Measurements from ENCODE around the gene OSMR.

The OSMR gene

DNA sequence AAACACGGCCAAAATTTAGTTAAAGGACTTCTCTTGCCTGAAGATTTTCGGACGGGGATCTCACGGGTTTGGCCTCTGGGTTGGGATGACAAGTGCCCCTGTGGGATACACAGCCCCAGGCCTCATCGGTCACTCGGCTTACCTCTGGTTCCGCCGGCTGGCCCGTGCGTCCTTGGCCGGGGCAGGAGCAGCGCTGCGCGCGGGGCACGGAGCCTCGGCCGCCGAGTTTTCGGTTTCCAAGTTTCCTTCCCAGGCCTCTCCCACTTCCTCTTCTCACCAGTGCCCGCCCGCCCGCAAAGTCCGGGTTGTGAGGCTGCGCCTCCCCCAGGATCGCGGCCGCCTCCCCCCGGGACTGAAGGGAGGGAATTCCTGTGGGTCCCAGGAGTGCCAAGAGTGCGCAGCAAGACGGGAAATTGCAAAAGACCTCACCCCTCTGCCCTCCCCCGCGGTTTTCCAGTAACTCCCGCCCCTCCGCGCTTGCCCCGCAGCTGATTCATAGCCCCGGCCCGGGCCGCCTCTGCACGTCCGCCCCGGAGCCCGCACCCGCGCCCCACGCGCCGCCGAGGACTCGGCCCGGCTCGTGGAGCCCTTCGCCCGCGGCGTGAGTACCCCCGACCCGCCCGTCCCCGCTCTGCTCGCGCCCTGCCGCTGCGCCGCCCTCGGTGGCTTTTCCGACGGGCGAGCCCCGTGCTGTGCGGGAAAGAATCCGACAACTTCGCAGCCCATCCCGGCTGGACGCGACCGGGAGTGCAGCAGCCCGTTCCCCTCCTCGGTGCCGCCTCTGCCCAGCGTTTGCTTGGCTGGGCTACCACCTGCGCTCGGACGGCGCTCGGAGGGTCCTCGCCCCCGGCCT, at the start of gene OSMR:
Gene OSMR (plus strand): TSS at position 487 of the 853 bp plus-strand sequence. CDS start 23,033 bp downstream, outside the sequence.
- peak; percentile 98 for DNase-seq (ENCODE audit: low read depth in 2 of 2)

DNA sequence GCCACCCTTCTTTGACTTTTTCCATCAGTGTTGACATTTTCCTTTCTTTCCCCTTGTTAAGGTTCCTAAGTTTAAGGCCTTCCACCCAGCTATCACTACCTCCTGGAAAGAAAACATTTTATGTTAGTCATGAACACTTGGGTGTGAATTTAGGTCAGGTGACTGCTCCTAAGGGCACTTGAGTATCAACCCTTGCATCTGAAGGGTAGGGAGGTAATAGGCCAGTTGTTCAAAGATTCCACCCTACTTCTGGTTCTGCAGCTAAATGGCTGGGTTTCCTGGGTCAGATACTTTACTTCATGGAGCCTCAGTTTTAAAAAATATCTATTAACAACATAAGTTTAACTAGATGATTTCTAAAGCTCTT, 49.1 kb upstream of the OSMR start:
- DNase-seq (ENCODE audit: low read depth in 2 of 2): no peak

- DNase-seq (ENCODE audit: low read depth in 2 of 2): no peak
Measured at GRCh38 chr5:38797838-38798237, 48.0 kb upstream of the OSMR start.

GRCh38 chr5:38799556-38800377, 46.0 kb upstream of the OSMR start:
- DNase-seq (ENCODE audit: low read depth in 2 of 2): no peak

GRCh38 chr5:38800515-38800914, 45.3 kb upstream of the OSMR start:
- DNase-seq (ENCODE audit: low read depth in 2 of 2): no peak

DNA sequence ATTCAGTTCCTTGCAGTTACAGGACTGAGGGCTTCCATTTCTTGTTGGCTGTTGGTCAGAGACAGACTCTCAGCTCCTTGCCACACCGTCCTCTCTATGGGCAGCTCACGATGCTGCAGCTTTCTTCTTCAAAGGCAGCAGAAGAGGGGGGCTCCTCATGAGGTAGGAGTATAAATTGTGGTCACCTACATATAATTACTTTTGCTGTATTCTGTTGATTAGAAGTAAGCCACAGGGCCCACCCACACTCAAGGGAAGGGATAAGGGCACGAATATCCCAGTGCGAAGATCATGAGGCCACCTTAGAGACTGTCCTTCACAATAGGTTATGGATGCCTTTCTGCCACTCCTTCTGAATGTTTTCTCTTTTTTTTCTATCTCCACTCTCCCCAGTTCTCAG, 43.7 kb upstream of the OSMR start:
- DNase-seq (ENCODE audit: low read depth in 2 of 2): no peak

- DNase-seq (ENCODE audit: low read depth in 2 of 2): no peak
Measured at GRCh38 chr5:38803246-38803645, 42.6 kb upstream of the OSMR start.

DNA sequence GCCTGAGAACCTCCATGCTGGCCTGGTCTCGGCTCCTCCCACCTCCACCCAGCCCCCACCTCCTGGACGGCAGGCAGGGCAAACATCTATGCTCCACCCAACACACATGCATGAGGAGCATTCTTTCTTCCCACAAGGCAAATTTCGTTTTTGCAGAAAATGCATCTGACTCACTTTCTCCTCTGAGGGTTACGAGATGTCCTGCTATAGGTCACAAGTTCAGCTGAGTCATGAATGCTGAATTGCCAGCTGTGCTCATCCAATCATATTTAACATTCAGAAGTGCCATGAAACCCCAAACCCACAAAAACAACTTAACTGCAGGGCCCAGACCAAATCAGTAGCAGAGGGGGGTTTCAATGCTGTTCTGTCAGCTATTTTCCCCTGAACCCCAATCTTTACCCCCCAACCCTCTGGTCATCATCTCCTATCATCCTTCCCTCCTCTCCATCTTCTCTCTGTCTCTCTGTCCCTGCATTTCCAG, 39.0 kb upstream of the OSMR start:
- DNase-seq (ENCODE audit: low read depth in 2 of 2): peak; percentile 77 to 79

GRCh38 chr5:38807570-38808483, 38.0 kb upstream of the OSMR start:
- DNase-seq (ENCODE audit: low read depth in 2 of 2): peak; percentile 90 to 92

DNA sequence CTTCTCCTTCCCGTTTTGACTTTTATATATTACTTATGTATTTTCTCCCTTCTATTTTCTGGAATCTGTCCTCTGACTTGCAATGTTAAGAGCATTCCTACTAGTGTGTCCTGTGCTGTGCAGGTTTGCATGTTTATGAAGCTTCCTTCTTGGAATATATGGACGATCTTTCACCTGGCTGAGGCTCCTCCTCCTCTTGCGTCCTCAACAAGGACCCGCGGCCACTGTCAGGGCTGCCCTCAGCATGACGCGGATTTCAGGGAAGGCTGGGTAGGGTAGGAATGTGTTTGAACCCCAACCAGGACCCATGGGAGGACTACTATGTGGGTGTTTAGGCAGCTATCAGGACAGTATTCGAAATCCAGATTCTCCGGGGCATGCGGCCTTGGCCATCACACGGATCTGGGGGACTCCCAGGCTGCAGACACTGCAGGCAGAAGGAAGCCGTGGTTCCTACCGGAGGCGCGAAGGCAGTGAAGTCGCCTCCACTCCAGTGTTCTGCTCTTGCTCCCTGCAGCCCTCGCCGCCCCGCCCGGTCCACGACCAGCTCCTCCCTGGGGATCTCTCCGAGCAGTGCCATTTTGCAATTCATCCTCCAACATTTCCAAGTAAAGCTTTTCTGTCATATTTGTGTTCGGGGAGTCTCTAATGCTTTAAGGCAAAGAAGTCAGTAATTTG, 37.0 kb upstream of the OSMR start:
- no peak for DNase-seq (ENCODE audit: low read depth in 2 of 2)

DNA sequence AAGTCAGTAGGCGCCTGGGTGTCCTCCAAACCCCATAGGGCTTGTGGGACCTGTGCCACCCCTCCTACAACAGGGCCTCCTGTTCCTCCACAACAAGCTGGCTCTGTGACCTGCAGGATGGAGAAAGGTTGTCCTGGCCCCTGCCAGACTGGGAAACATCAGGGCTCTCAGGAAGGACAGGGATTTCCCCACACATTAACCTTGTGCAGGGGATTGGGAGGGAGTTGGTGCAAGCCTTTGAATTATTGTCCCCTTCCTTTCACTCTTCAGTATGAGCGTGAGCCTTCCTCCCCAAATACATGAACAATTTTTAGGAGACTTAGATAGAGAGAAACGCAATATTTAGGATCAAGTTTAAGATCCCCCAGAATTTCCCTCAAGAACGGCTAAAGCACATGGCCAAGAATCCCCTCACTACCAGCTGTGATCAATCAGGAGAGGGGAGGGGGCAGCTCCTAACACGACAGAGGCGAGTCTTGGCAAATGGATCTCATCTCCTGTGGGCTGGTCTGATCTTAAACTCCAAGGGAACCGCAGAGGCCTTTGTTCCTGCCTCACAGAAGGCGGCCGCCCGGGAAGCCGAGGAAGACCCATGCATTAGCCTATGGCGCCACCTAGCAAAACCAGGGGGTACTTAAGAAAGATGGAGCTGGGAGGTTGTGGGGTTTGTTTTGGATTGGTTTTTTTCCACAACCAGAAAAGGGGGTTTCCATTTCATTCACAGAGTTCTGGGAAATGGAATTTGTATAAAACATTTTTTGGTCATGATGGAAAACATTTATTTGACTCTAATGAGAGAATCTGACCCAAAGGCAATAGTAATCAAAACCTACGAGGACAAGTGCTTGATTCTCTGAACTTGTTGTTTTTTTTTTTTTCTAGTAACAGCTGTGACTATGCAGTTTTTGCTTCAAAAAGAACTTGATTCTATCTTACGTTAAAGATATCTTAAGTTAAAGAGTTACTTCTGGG, 36.1 kb upstream of the OSMR start:
- DNase-seq (ENCODE audit: low read depth in 2 of 2): peak; percentile 69

DNA sequence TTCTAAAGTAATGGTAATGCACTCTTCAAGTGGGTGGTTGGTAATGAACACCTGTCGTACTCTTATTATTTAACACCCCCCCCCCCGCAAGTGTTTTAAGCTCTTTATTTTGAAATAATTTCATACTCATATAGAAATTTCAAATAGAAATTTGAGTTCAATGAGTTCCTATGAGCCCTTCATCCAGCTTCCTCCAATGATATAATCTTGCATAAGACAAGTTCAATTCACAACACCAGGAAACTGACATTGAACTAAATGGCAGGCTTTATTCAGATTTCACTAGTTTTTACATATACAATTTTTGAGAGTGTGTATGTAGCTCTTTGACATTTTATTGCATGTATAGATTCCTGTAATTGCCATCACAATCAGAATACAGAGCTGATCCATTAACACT, 30.9 kb upstream of the OSMR start:
- no peak for DNase-seq (ENCODE audit: low read depth in 2 of 2)

GRCh38 chr5:38816083-38817030, 29.5 kb upstream of the OSMR start:
- DNase-seq (ENCODE audit: low read depth in 2 of 2): no peak

DNA sequence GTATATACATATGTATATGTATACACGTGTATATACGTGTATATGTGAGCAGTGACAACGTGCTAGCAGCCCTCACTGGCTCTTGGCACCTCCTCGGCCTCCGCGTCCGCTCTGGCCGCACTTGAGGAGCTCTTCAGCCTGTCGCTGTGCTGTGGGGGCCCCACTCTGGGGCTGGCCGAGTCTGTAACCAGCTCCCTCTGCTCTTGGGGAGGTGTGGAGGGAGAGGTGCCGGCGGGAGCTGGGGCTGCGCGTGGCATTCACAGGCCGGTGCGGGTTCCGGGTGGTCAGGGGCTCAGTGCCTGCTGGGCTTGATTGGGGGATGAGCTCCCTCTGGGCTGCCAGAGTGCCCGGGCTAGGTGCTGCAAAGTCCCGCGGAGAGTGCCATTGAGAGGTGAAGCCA, 24.1 kb upstream of the OSMR start:
- DNase-seq (ENCODE audit: low read depth in 2 of 2): no peak

DNA sequence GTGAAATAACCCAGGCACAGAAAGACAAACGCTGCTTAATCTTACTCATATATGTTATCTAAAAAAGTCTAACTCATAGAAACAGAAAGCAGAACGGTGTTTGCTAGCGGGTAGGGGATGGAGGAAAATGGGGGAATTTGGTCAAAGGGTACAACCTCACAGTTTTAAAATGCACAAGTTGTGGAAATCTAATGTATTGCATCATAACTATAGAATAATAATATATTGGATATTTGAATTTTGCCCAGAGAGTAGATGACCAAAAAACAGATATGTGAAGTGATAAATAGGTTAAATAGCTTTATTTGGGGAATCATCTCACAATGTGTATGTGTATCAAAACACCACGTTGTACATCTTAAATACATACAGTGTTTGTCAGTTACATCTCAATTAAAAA, 22.3 kb upstream of the OSMR start:
- no peak for DNase-seq (ENCODE audit: low read depth in 2 of 2)

GRCh38 chr5:38824821-38825220, 21.0 kb upstream of the OSMR start:
- no peak for DNase-seq (ENCODE audit: low read depth in 2 of 2)

- no peak for DNase-seq (ENCODE audit: low read depth in 2 of 2)
Measured at GRCh38 chr5:38825494-38825893, 20.3 kb upstream of the OSMR start.

DNA sequence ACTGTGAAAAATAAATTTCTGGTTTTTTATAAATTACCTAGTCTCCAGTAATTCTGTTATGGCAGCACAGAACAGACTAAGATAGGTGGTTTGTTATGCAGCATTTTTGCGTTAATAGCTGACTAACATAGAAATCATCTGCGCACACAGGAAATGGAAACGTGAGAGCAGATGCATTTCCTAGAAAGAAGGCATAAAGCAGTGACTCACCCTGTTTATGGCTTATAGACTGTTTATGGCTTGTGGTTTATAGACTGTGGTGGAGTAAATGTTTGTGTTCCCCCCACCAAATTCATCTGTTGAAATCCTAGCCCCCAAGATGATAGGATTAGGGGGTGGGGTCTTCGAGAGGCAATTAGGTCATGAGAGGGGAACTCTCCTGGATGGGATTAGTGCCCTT, 18.3 kb upstream of the OSMR start:
- DNase-seq (ENCODE audit: low read depth in 2 of 2): peak in 1 of 2 experiments; percentile 45

DNA sequence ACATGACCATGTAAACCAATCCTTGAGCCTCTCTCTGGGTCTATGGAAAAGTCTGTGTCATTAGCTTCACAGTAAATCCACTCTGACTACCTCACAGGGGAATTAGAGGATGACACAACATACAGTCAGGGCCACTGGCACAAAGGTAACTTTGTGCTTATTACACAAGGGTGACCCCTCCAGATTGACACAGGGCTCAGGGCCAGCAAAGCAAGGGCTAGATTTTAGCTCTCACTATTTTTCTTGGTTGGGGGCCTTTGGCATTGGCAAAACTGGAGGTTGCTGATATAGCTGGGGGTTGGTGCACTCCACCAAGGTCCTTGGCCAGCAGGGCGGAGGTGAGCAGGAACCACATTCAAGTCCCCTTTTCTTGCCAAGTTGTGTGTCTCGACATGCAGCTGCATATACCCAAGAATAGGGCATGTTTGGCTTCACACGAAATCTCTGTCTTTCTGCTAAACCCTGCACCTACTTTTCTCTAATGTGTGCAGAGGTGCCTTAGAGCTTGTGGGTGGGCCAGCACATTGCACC, 15.2 kb upstream of the OSMR start:
- DNase-seq (ENCODE audit: low read depth in 2 of 2): no peak

All from fibroblast of skin of left quadriceps (primary cell).